B cell (primary cell): ENCODE data around the gene BRSK2. TPM values are rescaled to one million over a fixed set of nuclear protein-coding genes. Genes with fewer than 3 reads are reported as not detected.

Experiments
- ATAC-seq: fragments of 200-7000 bp; cut with Tn5 transposase; one replicate; pipeline ENCODE4 v1.10.0; 2021; ENCODE audit warnings: low read depth, mild to moderate bottlenecking, moderate number of reproducible peaks, moderate library complexity
- CTCF ChIA-PET: fragments of 350-600 bp; sonication (Branson Sonifier 250); formaldehyde crosslinking; loops from one replicate; lab custom pipeline; 2021; ENCODE audit warnings: antibody characterized with exemption, inconsistent platforms; lab: Charles Lee
- POLR2A ChIA-PET: fragments of 350-600 bp; sonication (Branson Sonifier 250); formaldehyde crosslinking; loops from one replicate; lab custom pipeline; 2021; ENCODE audit warnings: antibody characterized with exemption; lab: Charles Lee
- DNase-seq: peaks from one replicate; pipeline ENCODE4 v3.0.0; 2013
- H2AFZ ChIP-seq: 2 replicates; pipeline ENCODE4 v1.6.1; 2012; ENCODE audit warnings: mild to moderate bottlenecking, low read depth, low read length; ENCODE audit not compliant: insufficient read depth, poor library complexity, severe bottlenecking
- H3K27ac ChIP-seq, 2 donors: 1 replicate in 1 of 2; 2 replicates in 1 of 2; pipeline ENCODE4 v1.5.1; 2012 to 2013; ENCODE audit warnings: low read length in 2 of 2, mild to moderate bottlenecking in 2 of 2, moderate library complexity in 1 of 2
- H3K27me3 ChIP-seq, 4 experiments: fragments of 200-600 bp in 1 of 4; sonication (generic) in 1 of 4; replicated peaks in 1 of 4; 1 replicate in 2 of 4; 2 replicates in 2 of 4; pipeline versions ENCODE4 v1.6.1 to v1.7.0; 2013 to 2016; ENCODE audit warnings: low read length in 3 of 4, mild to moderate bottlenecking in 2 of 4, mixed read lengths in 1 of 4, moderate library complexity in 1 of 4; ENCODE audit not compliant: insufficient read depth in 4 of 4, control insufficient read depth in 3 of 4; ENCODE audit errors: control extremely low read depth in 1 of 4
- H3K36me3 ChIP-seq, 2 experiments: replicated peaks in 1 of 2; 1 replicate in 1 of 2; 2 replicates in 1 of 2; pipeline versions ENCODE4 v1.6.1 to v1.7.1; 2013; ENCODE audit warnings: low read length in 1 of 2; ENCODE audit not compliant: insufficient read depth in 2 of 2, control insufficient read depth in 1 of 2; ENCODE audit errors: control extremely low read depth in 1 of 2, extremely low read depth in 1 of 2
- H3K4me1 ChIP-seq, 2 donors: fragments of 200-600 bp in 1 of 2; sonication (generic) in 1 of 2; 1 replicate in 1 of 2; 2 replicates in 1 of 2; pipeline versions ENCODE4 v1.5.1 to v1.6.1; 2013 to 2017; ENCODE audit warnings: low read length in 2 of 2; ENCODE audit not compliant: control insufficient read depth in 2 of 2, insufficient read depth in 2 of 2
- H3K4me2 ChIP-seq: replicated peaks from 2 replicates; pipeline ENCODE3; 2012; ENCODE audit warnings: mild to moderate bottlenecking, low read depth, low read length; ENCODE audit not compliant: poor library complexity, severe bottlenecking
- H3K4me3 ChIP-seq, 5 experiments: fragments of 200-600 bp in 1 of 5; sonication (generic) in 1 of 5; 1 replicate in 3 of 5; 2 replicates in 2 of 5; pipeline versions ENCODE4 v1.5.1 to v1.7.0; 2011 to 2016; ENCODE audit warnings: low read length in 4 of 5, mild to moderate bottlenecking in 4 of 5, low read depth in 2 of 5, control low read depth in 1 of 5, moderate library complexity in 1 of 5; ENCODE audit not compliant: insufficient read depth in 1 of 5; ENCODE audit errors: control extremely low read depth in 1 of 5, extremely low read depth in 1 of 5
- H3K79me2 ChIP-seq: fragments of 200-600 bp; sonication (generic); one replicate; pipeline ENCODE4 v1.6.0; 2016; ENCODE audit warnings: low read length; ENCODE audit not compliant: control insufficient read depth, insufficient read depth
- H3K9ac ChIP-seq: fragments of 200-600 bp; sonication (generic); 2 replicates; pipeline ENCODE4 v1.6.1; 2017; ENCODE audit warnings: mild to moderate bottlenecking, low read length, moderate library complexity
- H3K9me3 ChIP-seq, 3 donors: one replicate each; pipeline versions ENCODE4 v1.6.1 to v1.7.1; 2013; ENCODE audit warnings: low read length in 2 of 3; ENCODE audit not compliant: control insufficient read depth in 2 of 3, insufficient read depth in 1 of 3; ENCODE audit errors: control extremely low read depth in 1 of 3
- H4K20me1 ChIP-seq: 2 replicates; pipeline ENCODE4 v1.6.0; 2012; ENCODE audit warnings: mild to moderate bottlenecking, low read length; ENCODE audit not compliant: insufficient read depth, control insufficient read depth, poor library complexity, severe bottlenecking
- H3K27ac Mint-ChIP-seq: one replicate; pipeline ENCODE4 v1.8.0; 2021; ENCODE audit warnings: mixed read lengths
- H3K27me3 Mint-ChIP-seq: one replicate; pipeline ENCODE4 v1.8.0; 2021; ENCODE audit warnings: mixed read lengths
- H3K4me1 Mint-ChIP-seq: one replicate; pipeline ENCODE4 v1.8.0; 2021; ENCODE audit warnings: mixed read lengths
- H3K4me3 Mint-ChIP-seq: one replicate; pipeline ENCODE4 v1.8.0; 2021; ENCODE audit warnings: mixed read lengths
- H3K9me3 Mint-ChIP-seq: one replicate; pipeline ENCODE4 v1.8.0; 2022; ENCODE audit warnings: mixed read lengths; ENCODE audit not compliant: insufficient read depth
- CTCF ChIP-seq: fragments of 200-600 bp; IDR thresholded peaks from one replicate; pipeline ENCODE4 v1.8.0; 2022; ENCODE audit warnings: antibody characterized with exemption, mild to moderate bottlenecking
- EZH2 ChIP-seq: IDR thresholded peaks from 2 replicates; pipeline ENCODE4 v1.6.1; 2012; ENCODE audit warnings: borderline replicate concordance, low read depth, mild to moderate bottlenecking, moderate library complexity, low read length; ENCODE audit not compliant: insufficient read depth, poor library complexity, severe bottlenecking
- WGBS: methylation state at CpG from one replicate; pipeline ENCODE4 v1.1.5; 2013; ENCODE audit warnings: missing lambda C conversion rate; ENCODE audit not compliant: insufficient coverage; 5-methylcytosine and 5-hydroxymethylcytosine counted together
- intact Hi-C: fragments of 100-400 bp; cut with micrococcal nuclease; formaldehyde crosslinking; loops from one replicate; pipeline ENCODE4 v1.10.0; 2022
- polyA plus RNA-seq: library from polyadenylated mRNA; depleted of rRNA; stranded (reverse); fragments of >200 nt; gene quantifications from 2 replicates; pipeline ENCODE4 v1.2.3, GENCODE V29; 2012
- total RNA-seq, 2 donors: library from RNA; stranded (reverse); fragments of 120-200 nt in 1 of 2; gene quantifications; 1 replicate in 1 of 2; 2 replicates in 1 of 2; pipeline versions ENCODE4 v1.2.3 to v1.2.4, GENCODE V29; 2013 to 2022

BRSK2 gene
- total and polyA plus RNA-seq, 2 donors (not counting 1 experiment from before 2014, with no cell fraction given): 0.51 to 0.79 TPM

- Histone ChIP-seq H3K79me2 (no peaks in the 10 kb centered on the region), H3K4me2 (no peak overlapping the region), H3K4me3 (no peak overlapping the region), H3K36me3 (no peaks in the 10 kb centered on the region), H2AFZ (no peak overlapping the region), H3K4me1 (no peaks in the 10 kb centered on the region), H3K27me3 (peaks cover 0 to 7% (median 0%) of the 10 kb centered on the region in 4 experiments), H3K9me3 (no peaks in the 10 kb centered on the region), H3K9ac (no peak overlapping the region), H4K20me1 (no peaks in the 10 kb centered on the region), H3K27ac (no peak overlapping the region)
- H3K4me3 Mint-ChIP-seq: no peak overlapping the region
- H3K4me1 Mint-ChIP-seq: no peaks in the 10 kb centered on the region
- WGBS: 53% methylated on average over 14 of the region's 29 CpGs
- intact Hi-C loops: no loop called here
- H3K27me3 Mint-ChIP-seq: no peaks in the 10 kb centered on the region
- H3K27ac Mint-ChIP-seq: no peak overlapping the region
- ATAC-seq: peak; percentile 17
- POLR2A ChIA-PET: interaction anchor here (0.7 to 1.0 kb wide), 2 partner anchors 13 to 53 kb away, joined by 3 read pairs; no protein-coding TSS in a partner anchor
- H3K9me3 Mint-ChIP-seq: no peaks in the 10 kb centered on the region
- TF ChIP-seq CTCF: no peak
- TF ChIP-seq EZH2: no peak
- no peak for DNase-seq
- CTCF ChIA-PET: interaction anchor here (2.0 kb wide), 1 partner anchor 139 kb away, joined by 5 read pairs; no protein-coding TSS in a partner anchor
Measured at GRCh38 chr11:1435820-1436467, 46.2 kb downstream of the BRSK2 start.

GRCh38 chr11:1436468-1437039 is 46.8 kb downstream of the BRSK2 start:
- H4K20me1 ChIP-seq: no peaks in the 10 kb centered on the region
- CTCF ChIA-PET: interaction anchor here (2.0 kb wide), 1 partner anchor 139 kb away, joined by 5 read pairs; no protein-coding TSS in a partner anchor
- no peak overlapping the region for H3K4me2 ChIP-seq
- TF ChIP-seq EZH2: no peak
- no peak for TF ChIP-seq CTCF
- 47% methylated on average over 5 of the region's 13 CpGs for WGBS
- no peak overlapping the region for H2AFZ ChIP-seq
- intact Hi-C loops: no loop called here
- DNase-seq: no peak
- Mint-ChIP-seq H3K9me3 (no peaks in the 10 kb centered on the region), H3K4me3 (no peak overlapping the region), H3K27me3 (no peaks in the 10 kb centered on the region), H3K27ac (no peak overlapping the region), H3K4me1 (no peaks in the 10 kb centered on the region)
- no peaks in the 10 kb centered on the region for H3K9me3 ChIP-seq
- no peaks in the 10 kb centered on the region for H3K36me3 ChIP-seq
- no peak overlapping the region for H3K4me3 ChIP-seq
- ATAC-seq: no peak
- no peak overlapping the region for H3K9ac ChIP-seq
- H3K4me1 ChIP-seq: no peaks in the 10 kb centered on the region
- peaks cover 0 to 7% (median 0%) of the 10 kb centered on the region in 4 experiments for H3K27me3 ChIP-seq
- H3K27ac ChIP-seq: no peak overlapping the region
- POLR2A ChIA-PET: interaction anchor here (1.0 kb wide), 1 partner anchor 12 kb away, joined by 3 read pairs; no protein-coding TSS in a partner anchor
- H3K79me2 ChIP-seq: no peaks in the 10 kb centered on the region
